ENCODE data around the gene GPC6. TPM values are rescaled to one million over a fixed set of nuclear protein-coding genes. Genes with fewer than 3 reads are reported as not detected.

The GPC6 gene
- total RNA-seq, 1 donor from 2014 or later = 18.7 TPM

DNA sequence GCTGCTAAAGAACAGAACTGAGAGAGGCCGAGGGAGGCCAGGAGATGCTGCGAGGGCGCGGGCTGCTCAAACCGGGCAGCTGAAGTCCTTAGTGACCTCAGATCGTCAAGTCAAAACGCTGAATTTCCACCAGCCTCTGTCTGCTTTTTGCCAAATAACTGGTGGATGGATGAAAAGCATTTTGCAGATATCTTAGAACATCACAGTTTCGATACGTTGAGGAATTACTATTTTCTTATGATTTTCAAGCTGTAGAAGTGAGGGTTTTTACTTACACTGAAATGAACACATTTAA is 2.0 kb downstream of the GPC6 start:
- DNase-seq (ENCODE audit: low read depth) = no peak
- peak overlapping the region; percentile 90 for H3K4me3 ChIP-seq (ENCODE audit: low read depth, low read length)
- TF ChIP-seq, protein P1, sequence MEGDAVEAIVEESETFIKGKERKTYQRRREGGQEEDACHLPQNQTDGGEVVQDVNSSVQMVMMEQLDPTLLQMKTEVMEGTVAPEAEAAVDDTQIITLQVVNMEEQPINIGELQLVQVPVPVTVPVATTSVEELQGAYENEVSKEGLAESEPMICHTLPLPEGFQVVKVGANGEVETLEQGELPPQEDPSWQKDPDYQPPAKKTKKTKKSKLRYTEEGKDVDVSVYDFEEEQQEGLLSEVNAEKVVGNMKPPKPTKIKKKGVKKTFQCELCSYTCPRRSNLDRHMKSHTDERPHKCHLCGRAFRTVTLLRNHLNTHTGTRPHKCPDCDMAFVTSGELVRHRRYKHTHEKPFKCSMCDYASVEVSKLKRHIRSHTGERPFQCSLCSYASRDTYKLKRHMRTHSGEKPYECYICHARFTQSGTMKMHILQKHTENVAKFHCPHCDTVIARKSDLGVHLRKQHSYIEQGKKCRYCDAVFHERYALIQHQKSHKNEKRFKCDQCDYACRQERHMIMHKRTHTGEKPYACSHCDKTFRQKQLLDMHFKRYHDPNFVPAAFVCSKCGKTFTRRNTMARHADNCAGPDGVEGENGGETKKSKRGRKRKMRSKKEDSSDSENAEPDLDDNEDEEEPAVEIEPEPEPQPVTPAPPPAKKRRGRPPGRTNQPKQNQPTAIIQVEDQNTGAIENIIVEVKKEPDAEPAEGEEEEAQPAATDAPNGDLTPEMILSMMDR (conservative IDR thresholded peaks at IDR 0.05; ENCODE audit: low read depth, low read length) = no peak

DNA sequence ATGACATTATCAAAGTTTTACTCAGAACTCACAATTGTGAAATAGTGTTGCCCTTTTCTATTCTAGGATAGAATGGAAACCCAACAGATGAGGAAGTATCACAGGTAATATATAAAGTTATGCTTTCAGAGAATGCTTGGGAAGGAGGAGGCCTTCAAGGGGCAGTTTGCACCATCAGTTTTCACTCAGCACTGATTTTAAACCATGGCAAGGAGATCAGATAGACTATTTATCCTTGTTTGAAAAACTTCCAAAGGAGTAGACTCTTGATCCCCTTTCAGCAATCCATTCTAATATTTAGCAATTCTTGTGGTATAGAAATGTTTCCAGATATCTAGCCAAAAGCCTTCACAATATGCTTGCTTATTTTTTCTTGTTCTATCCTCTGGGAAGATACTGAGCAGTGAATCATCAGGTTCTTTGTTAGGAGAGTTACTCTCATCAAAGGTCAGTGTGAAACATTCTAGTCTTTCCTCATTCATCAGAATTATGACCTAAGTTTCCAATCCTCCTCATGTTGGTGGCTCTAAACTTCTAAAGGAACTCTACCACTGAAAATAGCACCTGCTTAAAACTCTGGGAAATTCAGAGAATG is 3.8 kb downstream of the GPC6 start:
- peak overlapping the region; percentile 90 for H3K4me3 ChIP-seq (ENCODE audit: low read depth, low read length)
- TF ChIP-seq, protein P1 (conservative IDR thresholded peaks at IDR 0.05; ENCODE audit: low read depth, low read length) = no peak
- DNase-seq (ENCODE audit: low read depth) = peak; percentile 72

DNA sequence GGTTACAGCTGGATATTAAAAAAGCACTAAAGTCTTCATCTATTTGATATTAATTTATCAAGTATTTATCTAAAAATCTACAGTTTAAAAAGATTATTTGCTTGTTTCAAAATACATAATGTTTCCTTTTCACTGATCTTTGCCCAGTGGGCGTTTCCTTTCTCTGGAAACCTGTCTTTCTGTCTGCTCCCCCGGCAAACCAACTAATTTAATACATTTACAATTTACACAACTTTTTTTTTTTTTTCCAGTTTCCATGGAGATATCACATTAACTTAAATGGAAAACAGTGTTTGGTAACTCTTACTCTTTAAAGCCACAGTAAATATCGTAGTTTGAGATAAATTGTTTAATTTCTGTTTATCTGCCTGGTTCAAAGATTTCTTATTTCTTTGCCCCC is 5.3 kb downstream of the GPC6 start:
- TF ChIP-seq, protein P1 (conservative IDR thresholded peaks at IDR 0.05; ENCODE audit: low read depth, low read length) = no peak

DNA sequence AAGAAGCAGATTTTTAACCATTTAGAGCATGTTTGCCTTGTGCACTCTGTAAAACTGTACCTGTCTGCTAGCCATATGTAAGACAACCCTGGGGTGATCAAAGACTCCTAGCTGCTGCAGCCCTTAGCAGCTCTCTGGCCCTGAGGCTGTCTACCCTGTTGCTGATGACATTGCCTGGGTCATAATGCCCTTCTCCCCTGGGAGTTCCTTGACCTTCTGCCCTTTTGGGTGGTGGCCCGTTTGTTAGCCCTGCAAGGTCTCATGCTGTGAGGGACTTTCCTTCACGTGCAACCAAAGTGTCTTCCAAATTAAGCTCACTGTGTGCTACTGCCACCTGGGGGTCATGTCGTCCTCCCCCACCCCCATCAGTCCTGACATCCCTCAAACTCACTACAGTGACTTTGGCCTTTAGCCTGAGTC is 7.4 kb downstream of the GPC6 start:
- DNase-seq (ENCODE audit: low read depth) = no peak
- H3K4me3 ChIP-seq (ENCODE audit: low read depth, low read length) = no peak overlapping the region
- TF ChIP-seq, protein P1 (conservative IDR thresholded peaks at IDR 0.05; ENCODE audit: low read depth, low read length) = peak; percentile 65

More for the DNA sequence above, 5.3 kb downstream of the GPC6 start:
- H3K4me3 ChIP-seq (ENCODE audit: low read depth, low read length) = peak overlapping the region; percentile 19
- no peak for DNase-seq (ENCODE audit: low read depth)

DNA sequence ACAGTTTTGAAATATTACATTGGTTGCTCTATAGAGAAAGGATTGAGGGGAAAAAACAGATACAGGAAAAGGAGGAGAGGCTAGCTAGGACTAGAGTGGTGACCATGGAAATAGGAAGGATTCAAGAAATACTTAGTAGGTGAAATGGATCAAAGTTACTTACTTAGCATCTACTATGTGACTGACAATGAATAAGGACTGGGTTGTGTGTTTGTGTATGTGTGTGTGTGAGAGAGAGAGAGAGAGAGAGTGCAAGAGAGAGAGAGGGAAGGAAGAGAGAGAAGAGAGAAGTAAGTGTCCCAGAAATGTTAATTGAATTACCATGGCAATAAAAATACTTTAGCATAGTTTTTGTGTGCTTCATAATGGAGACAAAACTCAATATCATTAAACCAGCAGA is 7.9 kb downstream of the GPC6 start:
- TF ChIP-seq, protein P1 (conservative IDR thresholded peaks at IDR 0.05; ENCODE audit: low read depth, low read length) = no peak
- no peak for DNase-seq (ENCODE audit: low read depth)
- H3K4me3 ChIP-seq (ENCODE audit: low read depth, low read length) = no peak overlapping the region

DNA sequence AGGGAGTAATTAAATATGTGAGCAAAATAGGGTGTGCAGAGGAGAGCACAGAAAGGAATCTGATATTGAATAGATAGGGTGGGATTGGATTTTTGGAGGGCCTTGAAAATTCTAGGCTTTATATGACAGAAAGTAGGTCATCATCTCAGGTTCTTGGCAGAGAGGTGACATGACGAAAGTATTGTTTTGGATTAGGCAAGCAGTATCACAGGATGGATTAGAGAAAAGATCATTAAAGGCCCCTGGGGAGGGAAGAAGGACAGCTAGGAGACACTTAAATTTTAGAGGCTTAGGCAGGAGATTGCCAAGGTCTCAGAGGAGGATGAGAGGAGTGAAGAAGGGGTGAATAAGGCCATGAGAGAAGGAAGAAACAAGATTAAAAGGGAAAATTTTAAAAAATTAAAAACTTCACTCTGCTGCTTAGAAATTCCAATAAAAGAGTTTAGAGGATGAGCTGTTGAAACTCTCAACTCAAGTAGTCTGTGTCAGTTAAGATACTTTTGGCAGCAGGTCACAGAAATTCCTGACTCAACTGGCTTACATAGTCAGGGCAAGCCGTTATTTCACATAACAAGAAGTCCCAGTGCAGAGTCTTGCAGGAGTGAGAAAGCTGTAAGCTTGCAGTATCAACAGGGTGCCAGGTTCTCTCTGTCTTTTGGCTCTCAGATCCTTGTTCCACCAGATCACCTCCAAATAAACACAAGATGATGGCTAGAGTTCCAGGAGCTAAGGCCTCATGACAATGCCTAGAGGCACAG is 8.8 kb downstream of the GPC6 start:
- H3K4me3 ChIP-seq (ENCODE audit: low read depth, low read length) = no peak overlapping the region
- TF ChIP-seq, protein P1 (conservative IDR thresholded peaks at IDR 0.05; ENCODE audit: low read depth, low read length) = no peak
- no peak for DNase-seq (ENCODE audit: low read depth)

DNA sequence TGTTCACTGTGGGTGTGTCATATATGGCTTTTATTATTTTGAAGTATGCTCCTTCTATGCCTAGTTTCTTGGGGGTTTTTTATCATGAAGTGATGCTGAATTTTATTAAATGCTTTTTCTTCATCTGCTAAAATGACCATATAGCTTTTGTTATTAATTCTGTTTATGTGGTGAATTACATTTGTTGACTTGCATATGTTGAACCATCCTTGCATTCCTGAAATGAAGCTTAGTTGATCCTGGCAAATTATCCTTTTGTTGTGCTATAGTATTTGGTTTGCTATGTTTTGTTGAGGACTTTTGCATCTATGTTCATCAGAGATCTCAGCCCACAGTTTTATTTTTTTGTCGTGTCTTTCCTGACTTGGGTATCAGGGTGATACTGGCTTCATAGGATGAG is 12.1 kb downstream of the GPC6 start:
- H3K4me3 ChIP-seq (ENCODE audit: low read depth, low read length) = no peak overlapping the region
- TF ChIP-seq, protein P1 (conservative IDR thresholded peaks at IDR 0.05; ENCODE audit: low read depth, low read length) = no peak
- DNase-seq (ENCODE audit: low read depth) = no peak

All from epithelial cell of proximal tubule (primary cell).